GM10266 (cell line): ENCODE data around the gene HIPK2.

Experiments used
- DNase-seq: peaks from one replicate; pipeline ENCODE4 v3.0.0; 2012; ENCODE audit errors: extremely low spot score
- TF ChIP-seq, protein P1 (sequence below): IDR thresholded peaks from 2 replicates; pipeline ENCODE4 v1.5.1; 2012; ENCODE audit warnings: mild to moderate bottlenecking, low read depth; ENCODE audit not compliant: control insufficient read depth, insufficient read depth; ENCODE audit errors: missing control alignments

Gene HIPK2

DNA sequence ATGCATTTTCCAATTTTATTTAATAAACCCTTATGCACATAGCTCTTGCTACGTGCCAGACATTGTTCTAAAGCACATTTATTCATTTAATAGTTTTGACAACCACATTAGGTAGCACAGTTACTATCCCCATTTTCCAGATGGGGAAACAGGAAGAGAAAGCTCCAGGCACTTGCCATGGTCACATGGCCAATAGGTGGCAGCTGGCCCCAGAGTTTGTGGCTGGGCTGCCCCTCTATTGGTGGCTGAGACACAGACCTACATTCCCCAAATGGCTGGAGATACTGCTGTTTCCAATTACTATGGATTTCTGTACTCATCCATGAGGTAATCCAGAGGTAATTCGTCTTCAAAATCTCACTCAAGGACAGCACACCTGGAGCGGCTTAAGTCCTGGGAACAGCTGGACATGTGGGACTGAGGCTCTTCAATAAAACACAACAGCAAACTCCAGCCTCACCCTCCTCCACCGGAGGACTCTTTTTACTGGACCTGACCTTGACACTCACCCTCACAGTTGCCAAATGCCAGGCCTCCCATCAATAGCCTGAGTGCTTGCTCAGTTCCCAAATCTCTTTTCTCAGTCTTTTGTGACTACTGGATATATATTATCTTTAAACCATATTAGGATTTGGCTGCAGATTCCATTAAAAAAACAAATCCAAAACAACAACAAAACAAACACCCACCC is 148.3 kb downstream of the HIPK2 start:
- TF ChIP-seq, protein P1, sequence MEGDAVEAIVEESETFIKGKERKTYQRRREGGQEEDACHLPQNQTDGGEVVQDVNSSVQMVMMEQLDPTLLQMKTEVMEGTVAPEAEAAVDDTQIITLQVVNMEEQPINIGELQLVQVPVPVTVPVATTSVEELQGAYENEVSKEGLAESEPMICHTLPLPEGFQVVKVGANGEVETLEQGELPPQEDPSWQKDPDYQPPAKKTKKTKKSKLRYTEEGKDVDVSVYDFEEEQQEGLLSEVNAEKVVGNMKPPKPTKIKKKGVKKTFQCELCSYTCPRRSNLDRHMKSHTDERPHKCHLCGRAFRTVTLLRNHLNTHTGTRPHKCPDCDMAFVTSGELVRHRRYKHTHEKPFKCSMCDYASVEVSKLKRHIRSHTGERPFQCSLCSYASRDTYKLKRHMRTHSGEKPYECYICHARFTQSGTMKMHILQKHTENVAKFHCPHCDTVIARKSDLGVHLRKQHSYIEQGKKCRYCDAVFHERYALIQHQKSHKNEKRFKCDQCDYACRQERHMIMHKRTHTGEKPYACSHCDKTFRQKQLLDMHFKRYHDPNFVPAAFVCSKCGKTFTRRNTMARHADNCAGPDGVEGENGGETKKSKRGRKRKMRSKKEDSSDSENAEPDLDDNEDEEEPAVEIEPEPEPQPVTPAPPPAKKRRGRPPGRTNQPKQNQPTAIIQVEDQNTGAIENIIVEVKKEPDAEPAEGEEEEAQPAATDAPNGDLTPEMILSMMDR, result no peak
- DNase-seq, result no peak

DNA sequence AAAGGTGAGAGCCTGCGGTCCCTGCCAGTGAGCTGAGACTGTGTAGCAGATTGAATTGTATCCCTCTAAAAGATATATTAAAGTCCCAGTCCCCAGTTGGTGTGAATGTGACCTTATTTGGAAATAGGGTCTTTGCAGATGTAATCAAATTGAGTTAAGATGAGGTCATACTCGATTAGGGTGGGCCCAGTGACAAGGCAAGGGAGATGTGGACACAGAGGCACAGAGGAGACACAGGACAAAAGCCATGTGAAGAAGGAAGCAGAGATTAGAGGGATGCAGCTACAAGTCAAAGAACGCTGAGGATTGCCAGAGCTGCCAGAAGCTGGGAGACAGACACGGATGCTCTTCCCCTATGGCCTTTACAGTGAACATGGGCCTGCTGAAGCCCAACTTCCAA is 150.0 kb downstream of the HIPK2 start:
- DNase-seq, result no peak

DNA sequence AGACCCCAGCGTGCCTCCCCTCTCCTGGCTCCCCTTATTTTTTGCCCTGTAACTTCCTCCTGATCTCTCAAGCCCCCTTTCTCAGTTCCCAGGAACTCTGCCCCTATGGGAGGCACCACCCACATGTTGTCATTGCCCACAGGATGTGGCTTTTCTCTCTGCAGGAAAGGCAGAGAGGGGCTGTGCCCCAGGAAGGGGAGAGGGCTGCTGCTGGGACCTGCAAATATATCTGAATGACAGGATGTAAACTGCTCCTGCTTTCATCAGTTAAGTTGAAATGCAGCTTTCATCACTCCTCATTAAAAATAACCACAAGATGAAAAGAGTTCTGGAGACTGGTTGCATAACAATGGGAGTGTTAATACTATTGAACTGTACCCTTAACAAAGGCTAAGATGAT is 151.0 kb downstream of the HIPK2 start:
- TF ChIP-seq, protein P1, result no peak
- no peak for DNase-seq

More for the DNA sequence above, 150.0 kb downstream of the HIPK2 start:
- TF ChIP-seq, protein P1, result no peak

DNA sequence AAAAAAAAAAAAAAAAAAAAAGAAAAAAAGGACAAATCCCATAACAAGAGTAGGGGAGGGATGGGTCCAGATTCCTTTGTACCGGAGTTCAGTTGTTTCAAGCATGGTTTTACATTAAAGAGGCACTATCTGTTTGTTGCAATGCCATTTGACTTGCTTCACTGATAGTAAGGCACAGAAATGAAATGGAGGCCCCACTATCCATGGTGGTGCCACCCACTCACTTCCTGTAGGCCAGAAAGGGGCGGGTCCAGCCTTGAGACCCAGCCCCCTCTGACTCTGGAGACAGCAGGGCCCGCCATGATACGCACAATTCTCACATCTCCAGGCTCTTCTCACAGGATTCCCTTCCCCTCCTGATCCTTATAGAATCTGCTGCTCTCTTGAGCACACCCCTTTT is 154.3 kb downstream of the HIPK2 start:
- DNase-seq, result no peak
- TF ChIP-seq, protein P1, result no peak

DNA sequence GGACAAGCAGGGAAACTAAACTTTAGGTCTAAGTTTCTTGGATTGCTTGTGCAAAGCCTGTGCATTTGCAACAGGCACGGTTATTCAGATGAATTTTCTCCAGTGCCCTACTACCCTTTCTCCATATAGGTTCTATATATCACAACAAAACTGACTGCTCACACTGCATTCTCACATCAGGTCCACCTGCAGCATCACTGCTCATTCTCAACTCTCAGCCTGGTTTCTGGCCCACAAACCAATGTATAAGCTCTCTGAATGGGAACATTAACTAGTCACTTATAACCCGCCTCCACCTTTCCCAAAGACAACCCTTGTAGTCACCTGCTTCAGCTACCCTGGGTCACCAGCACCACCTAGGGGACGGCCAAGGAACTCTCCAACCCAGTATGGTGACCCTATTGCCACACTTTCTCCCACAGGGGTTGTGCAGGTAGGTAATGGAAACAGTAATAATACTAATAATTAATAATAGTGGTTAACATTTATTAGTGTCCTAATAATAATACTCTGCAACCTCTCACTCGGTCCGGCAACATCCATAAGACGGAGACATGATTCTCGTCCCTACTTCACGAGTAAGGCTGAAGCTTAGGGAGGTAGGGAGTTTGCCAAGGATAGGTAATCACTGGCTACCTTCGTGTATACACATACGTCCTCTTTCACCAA is 157.0 kb downstream of the HIPK2 start:
- DNase-seq, result peak; percentile 38
- TF ChIP-seq, protein P1, result peak; percentile 65

DNA sequence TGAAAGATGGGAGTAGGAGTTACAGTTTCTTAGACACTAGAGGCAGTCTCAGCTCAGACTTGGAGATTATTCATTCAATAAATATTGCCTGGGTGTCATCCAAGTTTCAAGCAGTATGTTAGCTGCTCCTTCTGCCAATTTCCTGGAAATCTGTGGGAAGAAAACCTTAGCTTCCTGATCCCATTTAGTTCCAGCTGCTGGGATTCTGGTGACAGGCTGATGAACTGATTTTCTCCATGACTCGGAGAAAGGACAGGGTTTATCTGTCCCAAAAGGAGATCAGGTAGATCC is 158.5 kb downstream of the HIPK2 start:
- TF ChIP-seq, protein P1, result no peak
- DNase-seq, result no peak
